Neural progenitor cell (in vitro differentiated cells): ENCODE measurements around the gene MTF2.

Experiments used
- EZH2phosphoT487 ChIP-seq: fragments of 200-600 bp; sonication (generic); IDR thresholded peaks from 2 replicates; pipeline ENCODE4 v1.6.1; 2017; ENCODE audit warnings: antibody characterized with exemption
- TF ChIP-seq, protein P1 (sequence below): fragments of 200-600 bp; sonication (generic); IDR thresholded peaks from 2 replicates; pipeline ENCODE4 v1.5.1; 2017; ENCODE audit warnings: antibody characterized with exemption, mild to moderate bottlenecking

DNA sequence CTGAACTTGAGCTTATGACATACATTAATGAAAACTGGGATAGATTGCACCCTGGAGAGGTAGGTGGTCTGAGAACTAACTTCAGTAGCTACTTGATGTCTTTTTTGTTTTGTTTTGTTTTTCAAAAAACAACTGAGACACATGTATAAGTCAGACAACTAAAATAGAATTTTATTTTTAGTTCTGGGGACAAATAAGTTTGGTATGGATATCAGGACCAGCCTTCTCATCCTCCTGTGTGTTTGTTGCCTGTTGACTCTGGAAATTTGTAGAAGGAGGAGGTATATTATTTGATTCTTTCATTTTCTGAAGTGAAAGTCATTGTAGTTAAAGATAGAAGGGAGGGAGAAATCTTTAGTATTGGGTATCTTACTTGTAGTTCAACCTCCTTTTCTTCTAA is 41.5 kb downstream of the MTF2 start:
- no peak for TF ChIP-seq EZH2phosphoT487
- TF ChIP-seq, protein P1, sequence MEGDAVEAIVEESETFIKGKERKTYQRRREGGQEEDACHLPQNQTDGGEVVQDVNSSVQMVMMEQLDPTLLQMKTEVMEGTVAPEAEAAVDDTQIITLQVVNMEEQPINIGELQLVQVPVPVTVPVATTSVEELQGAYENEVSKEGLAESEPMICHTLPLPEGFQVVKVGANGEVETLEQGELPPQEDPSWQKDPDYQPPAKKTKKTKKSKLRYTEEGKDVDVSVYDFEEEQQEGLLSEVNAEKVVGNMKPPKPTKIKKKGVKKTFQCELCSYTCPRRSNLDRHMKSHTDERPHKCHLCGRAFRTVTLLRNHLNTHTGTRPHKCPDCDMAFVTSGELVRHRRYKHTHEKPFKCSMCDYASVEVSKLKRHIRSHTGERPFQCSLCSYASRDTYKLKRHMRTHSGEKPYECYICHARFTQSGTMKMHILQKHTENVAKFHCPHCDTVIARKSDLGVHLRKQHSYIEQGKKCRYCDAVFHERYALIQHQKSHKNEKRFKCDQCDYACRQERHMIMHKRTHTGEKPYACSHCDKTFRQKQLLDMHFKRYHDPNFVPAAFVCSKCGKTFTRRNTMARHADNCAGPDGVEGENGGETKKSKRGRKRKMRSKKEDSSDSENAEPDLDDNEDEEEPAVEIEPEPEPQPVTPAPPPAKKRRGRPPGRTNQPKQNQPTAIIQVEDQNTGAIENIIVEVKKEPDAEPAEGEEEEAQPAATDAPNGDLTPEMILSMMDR, result no peak
